ENCODE data around the gene LANCL3.
"Not testable (repeated sequence)": the region's sequence is repeated elsewhere in the genome, so short reads cannot be mapped to it uniquely, and the experiment has no call there.

LANCL3 gene

DNA sequence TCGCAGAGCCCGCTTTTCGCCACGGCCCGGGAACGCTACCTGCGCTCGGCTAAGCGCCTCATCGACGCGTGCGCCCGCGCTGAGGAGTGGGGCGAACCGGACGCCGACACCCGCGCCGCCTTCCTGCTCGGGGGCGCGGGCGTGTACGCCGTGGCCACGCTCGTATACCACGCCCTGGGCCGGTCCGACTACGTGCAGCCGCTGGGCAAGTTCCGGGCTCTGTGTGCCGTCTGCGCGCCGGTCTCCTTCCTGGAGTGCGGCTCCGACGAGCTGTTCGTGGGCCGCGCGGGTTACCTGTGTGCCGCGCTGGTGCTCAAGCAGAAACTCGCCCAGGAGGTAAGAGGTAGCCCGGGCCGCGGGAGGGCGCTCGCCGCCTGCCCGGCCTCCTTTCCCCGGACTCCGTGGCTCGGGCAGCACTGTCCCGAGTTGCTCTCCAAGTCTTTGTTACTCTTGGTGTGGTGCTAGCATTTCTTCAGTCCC is 687 bp downstream of the LANCL3 start:
- TF ChIP-seq, protein P1, sequence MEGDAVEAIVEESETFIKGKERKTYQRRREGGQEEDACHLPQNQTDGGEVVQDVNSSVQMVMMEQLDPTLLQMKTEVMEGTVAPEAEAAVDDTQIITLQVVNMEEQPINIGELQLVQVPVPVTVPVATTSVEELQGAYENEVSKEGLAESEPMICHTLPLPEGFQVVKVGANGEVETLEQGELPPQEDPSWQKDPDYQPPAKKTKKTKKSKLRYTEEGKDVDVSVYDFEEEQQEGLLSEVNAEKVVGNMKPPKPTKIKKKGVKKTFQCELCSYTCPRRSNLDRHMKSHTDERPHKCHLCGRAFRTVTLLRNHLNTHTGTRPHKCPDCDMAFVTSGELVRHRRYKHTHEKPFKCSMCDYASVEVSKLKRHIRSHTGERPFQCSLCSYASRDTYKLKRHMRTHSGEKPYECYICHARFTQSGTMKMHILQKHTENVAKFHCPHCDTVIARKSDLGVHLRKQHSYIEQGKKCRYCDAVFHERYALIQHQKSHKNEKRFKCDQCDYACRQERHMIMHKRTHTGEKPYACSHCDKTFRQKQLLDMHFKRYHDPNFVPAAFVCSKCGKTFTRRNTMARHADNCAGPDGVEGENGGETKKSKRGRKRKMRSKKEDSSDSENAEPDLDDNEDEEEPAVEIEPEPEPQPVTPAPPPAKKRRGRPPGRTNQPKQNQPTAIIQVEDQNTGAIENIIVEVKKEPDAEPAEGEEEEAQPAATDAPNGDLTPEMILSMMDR (conservative IDR thresholded peaks at IDR 0.05; ENCODE audit: low read depth, low read length), result peak; percentile 39
- H3K4me3 ChIP-seq (ENCODE audit: low read depth, low read length), result peak overlapping the region; percentile 18
- DNase-seq (ENCODE audit: low read depth), result peak; percentile 6

DNA sequence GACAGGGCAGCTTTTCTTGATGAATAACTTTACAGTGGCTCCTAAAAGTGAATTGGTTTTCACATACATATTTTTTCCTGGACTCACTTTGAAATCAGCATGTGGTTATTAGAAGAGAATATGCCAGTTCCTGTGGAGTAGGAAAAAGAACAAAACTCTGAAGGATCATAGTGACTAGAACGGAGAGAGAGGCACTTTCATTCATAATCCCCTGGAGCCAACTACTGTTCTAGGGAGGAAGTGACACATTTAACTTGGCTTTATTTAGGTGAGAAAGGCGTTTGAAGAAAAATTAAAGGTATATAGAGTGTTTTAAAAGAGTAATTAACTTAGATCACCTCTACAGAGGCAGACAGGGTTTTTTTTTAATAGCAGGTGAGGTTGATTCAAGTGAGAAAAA is 1.7 kb downstream of the LANCL3 start:
- not testable (repeated sequence) for DNase-seq (ENCODE audit: low read depth); H3K4me3 ChIP-seq (ENCODE audit: low read depth, low read length)

- no peak overlapping the region for H3K4me3 ChIP-seq (ENCODE audit: low read depth, low read length)
- DNase-seq (ENCODE audit: low read depth), result peak; percentile 10
- TF ChIP-seq, protein P1 (conservative IDR thresholded peaks at IDR 0.05; ENCODE audit: low read depth, low read length), result no peak
Observed at GRCh38 chrX:37578045-37578444, 6.6 kb downstream of the LANCL3 start.

DNA sequence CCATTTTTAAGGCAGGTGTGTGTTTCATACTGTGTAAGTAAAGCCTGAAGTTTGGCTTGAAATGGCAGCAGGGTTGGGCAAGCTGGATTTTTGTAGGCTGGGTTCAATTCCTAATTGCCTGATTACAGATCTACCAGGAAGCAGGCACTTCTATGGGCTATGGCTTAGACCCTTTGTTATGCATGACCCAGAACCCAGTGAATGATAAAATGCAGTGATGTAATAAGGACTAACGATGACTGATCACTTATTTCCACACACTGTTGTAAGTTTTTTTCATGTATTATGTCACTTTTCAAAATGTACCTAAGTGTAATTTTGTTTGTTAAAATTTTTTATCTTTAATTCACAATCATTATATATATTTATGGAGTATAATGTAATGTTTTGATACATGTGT is 8.6 kb downstream of the LANCL3 start:
- TF ChIP-seq, protein P1 (conservative IDR thresholded peaks at IDR 0.05; ENCODE audit: low read depth, low read length), result no peak
- no peak for DNase-seq (ENCODE audit: low read depth)
- H3K4me3 ChIP-seq (ENCODE audit: low read depth, low read length), result no peak overlapping the region

GRCh38 chrX:37587337-37587736 is 15.9 kb downstream of the LANCL3 start:
- H3K4me3 ChIP-seq (ENCODE audit: low read depth, low read length), result not testable (repeated sequence)

DNA sequence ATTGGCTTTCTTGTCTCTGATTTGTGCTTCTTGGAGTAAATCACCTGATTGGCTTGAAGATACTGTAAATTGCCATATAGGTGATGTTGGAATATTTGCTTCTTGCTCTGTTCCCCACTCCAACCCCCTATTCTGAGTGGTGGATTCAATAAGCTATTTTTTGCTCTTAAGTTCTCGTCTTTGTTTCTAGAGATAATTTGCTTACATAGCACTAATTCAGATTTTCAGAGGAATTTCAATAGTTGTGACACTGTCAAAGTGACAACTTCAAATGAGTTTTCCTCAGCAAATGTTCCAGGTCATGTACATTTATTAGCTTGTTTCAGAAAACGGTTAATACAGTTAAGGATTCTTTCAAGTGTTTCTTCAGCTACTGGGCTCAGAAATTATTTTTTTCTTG is 18.6 kb downstream of the LANCL3 start:
- no peak for DNase-seq (ENCODE audit: low read depth)
- no peak overlapping the region for H3K4me3 ChIP-seq (ENCODE audit: low read depth, low read length)
- TF ChIP-seq, protein P1 (conservative IDR thresholded peaks at IDR 0.05; ENCODE audit: low read depth, low read length), result no peak

More at GRCh38 chrX:37587337-37587736, 15.9 kb downstream of the LANCL3 start:
- DNase-seq (ENCODE audit: low read depth), result not testable (repeated sequence)

- DNase-seq (ENCODE audit: low read depth), result no peak
- H3K4me3 ChIP-seq (ENCODE audit: low read depth, low read length), result no peak overlapping the region
- TF ChIP-seq, protein P1 (conservative IDR thresholded peaks at IDR 0.05; ENCODE audit: low read depth, low read length), result no peak
Observed at GRCh38 chrX:37594755-37595382, 23.4 kb downstream of the LANCL3 start.

GRCh38 chrX:37599729-37600128 is 28.3 kb downstream of the LANCL3 start:
- H3K4me3 ChIP-seq (ENCODE audit: low read depth, low read length), result no peak overlapping the region
- no peak for DNase-seq (ENCODE audit: low read depth)
- TF ChIP-seq, protein P1 (conservative IDR thresholded peaks at IDR 0.05; ENCODE audit: low read depth, low read length), result no peak

Data from choroid plexus epithelial cell (primary cell).